CD4-positive, alpha-beta T cell treated with Interleukin-10 for 1 hour (primary cell): ENCODE data around the gene NTPCR.

ENCODE experiments used
- DNase-seq: peaks from one replicate; pipeline ENCODE4 v3.0.0-alpha.2; 2020

Gene NTPCR

DNA sequence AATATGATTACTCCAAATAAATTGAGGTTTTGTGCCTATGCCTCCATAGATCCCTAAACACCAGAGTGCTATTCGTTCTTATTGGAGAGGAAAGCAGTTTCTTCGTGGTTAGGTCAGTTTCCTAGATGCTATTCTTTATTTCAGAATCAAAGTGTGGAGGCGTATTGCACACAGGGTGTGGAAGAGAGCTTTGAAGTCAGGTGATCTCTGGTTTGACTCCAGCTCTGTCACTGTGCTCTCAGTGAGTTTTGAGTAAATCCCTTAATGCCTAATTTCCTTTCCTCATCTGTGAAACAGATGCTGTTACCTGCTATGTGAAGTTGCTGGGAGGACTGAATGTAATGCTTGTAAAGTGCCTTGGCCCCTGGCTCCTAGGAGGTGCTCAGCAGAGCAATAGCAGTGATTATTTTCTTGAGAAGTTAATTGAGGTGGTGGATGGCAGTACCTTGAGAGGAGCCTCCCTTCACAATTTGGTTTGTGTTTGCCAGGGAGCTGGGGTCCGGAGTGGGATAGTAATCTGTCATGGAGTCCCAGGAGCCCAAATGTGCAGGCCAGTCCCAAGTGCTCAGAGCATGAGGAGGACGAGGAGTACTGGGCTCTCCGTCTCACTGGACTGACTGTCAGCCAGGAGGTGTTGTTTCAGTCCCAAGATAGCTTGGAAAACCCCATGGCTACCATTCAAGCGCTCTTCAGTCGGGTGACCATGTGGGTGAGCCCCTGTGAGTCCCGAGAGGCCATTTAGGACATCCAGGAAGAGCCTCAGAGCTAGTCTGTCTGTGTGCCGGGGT is 14.9 kb downstream of the NTPCR start:
- DNase-seq: no peak

GRCh38 chr1:232965912-232966217 is 15.5 kb downstream of the NTPCR start:
- DNase-seq: no peak

- no peak for DNase-seq
These were observed 16.3 kb downstream of the NTPCR start for GRCh38 chr1:232966663-232967062.

DNA sequence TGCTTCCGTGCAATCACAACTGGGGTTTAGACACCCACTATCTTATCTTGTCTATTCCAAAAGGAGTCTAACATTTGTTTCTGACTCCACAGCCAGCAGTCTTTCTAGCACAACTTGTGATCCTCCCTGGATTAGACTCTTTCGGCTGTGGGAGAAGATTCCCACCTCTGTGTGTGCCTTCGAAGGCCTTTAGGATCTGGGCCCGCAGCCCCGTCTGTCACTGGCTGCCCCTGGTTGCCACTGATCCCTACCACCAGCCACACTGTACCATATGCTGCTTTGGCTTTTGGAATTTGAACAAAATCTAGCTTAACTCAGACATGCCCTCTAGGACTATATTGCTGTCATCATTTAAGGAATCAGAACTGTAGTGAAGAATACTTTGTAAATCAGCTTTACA is 18.0 kb downstream of the NTPCR start:
- no peak for DNase-seq

GRCh38 chr1:232968965-232969364 is 18.6 kb downstream of the NTPCR start:
- no peak for DNase-seq

DNA sequence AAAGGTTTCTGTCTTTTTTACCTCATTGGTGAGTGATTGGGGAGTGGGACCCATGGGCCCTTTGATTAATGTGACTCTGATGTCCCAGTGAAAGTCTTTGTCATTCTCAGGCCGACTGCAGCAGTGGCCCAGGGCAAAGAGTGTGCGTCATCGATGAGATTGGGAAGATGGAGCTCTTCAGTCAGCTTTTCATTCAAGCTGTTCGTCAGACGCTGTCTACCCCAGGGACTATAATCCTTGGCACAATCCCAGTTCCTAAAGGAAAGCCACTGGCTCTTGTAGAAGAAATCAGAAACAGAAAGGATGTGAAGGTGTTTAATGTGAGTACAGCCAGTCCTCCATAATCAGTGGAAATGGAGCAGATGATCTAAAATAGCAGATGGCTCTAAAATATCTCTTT is 19.4 kb downstream of the NTPCR start:
- DNase-seq: no peak

- no peak for DNase-seq
These were observed 20.1 kb downstream of the NTPCR start for GRCh38 chr1:232970508-232970907.

DNA sequence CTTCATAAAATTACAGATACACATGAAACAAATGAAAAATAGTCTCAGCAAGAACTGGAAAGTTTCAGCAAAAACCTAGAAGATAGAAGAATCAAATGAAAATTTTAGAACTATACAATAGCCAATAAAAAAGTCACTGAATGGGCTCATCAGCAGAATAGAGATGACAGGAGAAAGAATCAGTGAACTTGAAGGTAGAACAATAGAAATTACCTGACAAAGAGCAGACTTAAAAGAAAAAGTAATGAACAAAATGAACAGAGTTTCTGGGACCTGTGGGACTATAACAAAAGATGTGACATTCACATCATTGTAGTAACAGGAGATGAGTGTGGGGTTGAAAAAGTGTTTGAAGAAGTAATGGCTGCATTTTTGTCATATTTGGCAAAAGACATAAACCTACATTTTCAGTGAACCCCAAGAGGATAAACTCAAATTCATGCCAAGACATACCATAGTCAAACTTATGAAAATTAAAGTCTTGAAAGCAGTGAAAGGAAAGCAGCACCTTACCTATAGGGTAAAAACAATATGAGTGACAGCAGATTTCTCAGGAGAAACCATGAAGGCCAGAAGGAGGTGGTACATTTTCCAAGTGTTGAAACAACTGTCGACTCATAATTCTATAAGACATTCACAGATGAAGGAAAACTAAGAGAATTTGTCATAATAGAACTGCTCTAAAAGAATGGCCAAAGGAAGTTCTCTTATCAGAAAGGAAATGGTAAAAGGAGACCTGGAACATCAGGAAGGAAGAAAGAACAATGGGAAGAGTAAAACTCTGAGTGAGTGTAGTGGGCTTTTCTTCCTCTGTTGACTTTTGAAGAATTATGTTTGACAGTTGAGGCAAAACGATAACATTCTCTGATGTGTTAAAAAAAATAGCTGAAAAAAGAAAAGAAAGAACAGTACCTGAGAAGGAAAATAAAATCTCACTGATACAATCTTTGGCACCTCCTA is 23.5 kb downstream of the NTPCR start:
- no peak for DNase-seq

- no peak for DNase-seq
These were observed 24.6 kb downstream of the NTPCR start for GRCh38 chr1:232974971-232975370.

DNA sequence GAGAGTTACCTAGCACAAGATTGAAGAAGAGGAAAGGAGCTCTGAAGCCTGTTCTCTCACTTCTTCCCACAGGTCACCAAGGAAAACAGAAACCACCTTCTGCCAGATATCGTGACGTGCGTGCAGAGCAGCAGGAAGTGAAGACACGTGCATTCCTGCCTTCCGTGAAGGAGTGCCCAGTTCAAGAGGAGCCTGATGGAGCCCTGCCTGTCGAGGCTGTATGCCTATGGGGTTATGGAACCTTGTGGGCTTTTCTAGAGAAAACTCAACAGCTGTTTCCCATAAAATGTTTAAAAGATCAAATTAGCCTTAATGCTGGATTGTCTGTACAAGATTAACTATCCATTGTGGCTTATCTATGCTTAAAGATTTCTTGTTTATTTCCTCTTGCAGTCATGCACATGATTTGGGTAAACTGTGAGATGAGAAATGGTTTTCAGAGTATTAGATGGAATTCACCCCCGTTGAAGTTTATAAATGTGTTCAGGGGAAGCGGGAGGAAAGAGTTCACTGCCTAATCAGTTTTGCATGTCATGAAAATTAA is 27.8 kb downstream of the NTPCR start:
- DNase-seq: peak; percentile 16

DNA sequence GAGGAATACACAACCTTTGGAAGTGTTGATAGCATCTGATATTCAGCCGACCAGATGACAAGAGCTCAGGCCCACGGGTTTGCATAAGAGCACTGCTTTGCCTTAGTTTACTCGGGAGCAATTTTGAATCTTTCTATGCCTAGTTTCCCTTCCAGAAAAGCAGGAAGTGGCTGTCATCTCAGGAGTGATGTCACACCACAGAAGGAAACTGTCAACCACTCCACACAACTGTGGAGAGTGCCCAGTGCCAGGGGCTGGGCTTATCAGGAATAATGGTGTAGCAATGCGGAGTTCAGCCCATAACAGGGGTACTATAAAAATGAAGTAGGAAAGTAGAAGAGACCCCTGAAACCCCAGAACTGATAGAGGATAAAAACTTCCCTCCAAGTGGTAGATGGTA is 28.4 kb downstream of the NTPCR start:
- no peak for DNase-seq

GRCh38 chr1:232979558-232979957 is 29.1 kb downstream of the NTPCR start:
- no peak for DNase-seq

DNA sequence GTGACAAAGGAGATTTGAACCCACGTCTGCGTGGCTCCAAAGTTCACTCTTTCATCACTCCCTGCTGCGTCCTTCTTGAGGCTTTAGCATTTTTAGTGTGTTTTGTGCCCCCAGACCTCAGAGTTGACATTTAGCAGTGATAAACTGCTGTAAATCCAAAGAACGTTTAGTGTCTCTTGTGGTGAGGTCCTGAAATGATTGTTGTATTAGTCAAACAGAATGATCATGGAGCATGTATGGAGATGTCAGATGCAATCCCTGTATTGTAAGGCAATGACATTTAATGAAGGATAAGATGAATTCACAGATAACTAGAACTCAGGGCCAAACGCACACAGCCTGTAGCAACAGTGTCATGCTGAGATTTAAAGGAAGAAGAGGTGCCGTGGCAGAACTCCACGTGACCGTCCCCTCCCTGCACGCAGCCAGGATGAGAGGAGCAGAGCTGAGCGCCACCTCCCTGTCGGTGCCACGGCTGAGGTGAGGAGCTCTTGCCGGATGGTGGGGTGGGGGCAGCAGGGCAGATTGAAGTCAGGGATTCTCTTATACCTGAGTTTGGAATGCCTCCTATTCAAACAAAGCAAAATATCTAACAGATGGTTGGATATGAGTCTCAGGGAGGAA is 30.1 kb downstream of the NTPCR start:
- DNase-seq: no peak

DNA sequence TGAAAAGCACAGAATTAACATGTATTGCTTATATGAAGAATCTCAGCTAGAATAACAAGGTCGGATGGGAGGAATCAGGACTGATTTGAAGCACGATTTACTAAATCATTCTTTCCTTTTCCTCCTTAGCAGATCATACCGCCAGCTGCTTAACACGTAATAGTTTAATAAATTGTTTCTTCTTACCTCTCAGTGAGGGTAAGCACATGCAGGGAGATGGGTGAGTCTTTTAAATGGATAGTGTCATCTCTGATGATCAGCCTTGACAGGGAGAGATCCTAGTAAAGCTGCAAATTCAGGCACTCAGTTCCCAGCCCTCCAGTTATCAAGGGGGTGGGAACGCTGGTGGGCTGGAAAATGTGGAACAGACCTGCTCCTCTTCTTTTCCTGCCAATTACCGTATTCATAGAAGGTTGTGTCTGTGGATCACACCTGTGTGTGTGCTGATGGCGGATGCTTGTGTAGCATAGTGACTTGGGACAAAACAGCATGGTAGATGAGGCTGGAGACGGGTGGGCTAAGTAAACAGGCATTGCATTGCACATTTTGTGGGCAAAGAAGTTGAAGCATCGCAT is 30.7 kb downstream of the NTPCR start:
- DNase-seq: no peak

DNA sequence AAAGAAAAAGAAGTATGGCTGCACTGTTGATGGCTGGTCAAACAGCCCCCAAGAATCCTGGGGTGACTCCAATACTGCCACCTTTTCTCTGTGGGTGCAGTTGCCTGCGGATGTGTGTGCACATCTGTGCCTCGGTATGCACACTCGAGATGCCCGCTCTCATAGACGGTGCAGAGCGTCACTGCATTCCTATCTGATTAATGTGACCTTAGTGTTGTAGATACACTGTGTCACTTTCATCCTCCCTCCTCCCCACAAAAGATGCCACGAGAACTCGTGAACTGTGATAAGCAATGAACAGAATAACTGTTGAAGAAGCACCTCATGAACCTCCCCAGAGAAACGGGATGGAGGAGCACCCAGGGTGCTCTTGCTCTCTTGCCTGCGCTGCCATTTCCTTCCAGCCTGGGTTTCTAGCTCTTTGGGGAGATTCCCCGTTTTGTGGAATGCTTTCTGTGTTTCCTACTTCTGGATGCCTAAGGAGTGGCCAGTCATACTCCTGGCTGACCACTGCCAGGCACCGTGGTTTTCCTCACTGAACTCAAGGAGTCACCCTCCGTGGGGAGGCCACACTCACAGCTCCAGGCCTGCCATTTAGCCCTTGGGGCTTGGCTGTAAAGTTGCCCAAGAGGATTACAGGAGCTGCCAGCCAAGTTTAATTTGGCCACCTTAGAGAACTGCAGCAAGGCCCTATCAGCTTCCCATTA is 32.0 kb downstream of the NTPCR start:
- no peak for DNase-seq

GRCh38 chr1:232983375-232983774 is 33.0 kb downstream of the NTPCR start:
- DNase-seq: no peak

GRCh38 chr1:232983817-232984567 is 33.6 kb downstream of the NTPCR start:
- no peak for DNase-seq

GRCh38 chr1:232984577-232985425 is 34.4 kb downstream of the NTPCR start:
- DNase-seq: no peak

- no peak for DNase-seq
These were observed 35.6 kb downstream of the NTPCR start for GRCh38 chr1:232985882-232986526.

GRCh38 chr1:232986527-232986922 is 36.1 kb downstream of the NTPCR start:
- DNase-seq: no peak
